Activated naive CD4-positive, alpha-beta T cell treated with Interleukin-2 at 50 U/mL for 16 hours (primary cell): ENCODE measurements around the gene PDRG1.
"Not testable (repeated sequence)": the region's sequence is repeated elsewhere in the genome, so short reads cannot be mapped to it uniquely, and the experiment has no call there.

ENCODE experiments used
- DNase-seq: peaks from one replicate; pipeline ENCODE4 v3.0.0-alpha.2; 2020

Gene PDRG1

DNA sequence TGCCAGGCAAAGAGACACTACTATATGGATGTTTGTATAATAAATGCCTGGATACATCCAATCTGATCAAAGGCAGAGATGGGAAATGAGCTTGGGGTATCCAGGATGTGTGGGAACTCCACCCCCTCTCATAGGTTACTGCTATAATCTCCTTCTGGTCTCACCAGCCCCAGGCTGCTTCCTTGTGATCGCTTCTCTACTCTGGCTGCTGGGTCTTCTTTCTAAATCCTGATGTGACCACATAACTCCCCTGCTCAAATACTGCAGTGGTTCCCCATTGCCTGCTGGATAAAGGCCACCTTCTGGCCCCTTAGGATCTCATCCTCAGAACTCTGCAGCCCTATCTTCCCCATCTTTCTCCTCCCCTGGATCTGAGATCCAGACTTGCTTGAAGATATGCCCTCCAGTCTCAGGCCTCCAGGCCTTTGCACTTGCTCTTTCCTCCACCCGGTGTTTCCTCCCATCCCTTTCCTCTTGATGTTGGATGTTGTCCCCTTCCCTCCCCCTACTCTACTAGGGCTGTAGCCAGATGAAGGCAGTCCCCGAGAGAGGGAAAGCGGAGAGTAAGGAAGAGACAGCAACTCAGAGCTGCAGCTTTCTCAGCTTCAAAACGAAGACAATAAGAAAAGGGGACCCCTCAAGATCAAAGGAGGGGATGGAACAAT is 15.3 kb upstream of the PDRG1 start:
- DNase-seq = no peak

DNA sequence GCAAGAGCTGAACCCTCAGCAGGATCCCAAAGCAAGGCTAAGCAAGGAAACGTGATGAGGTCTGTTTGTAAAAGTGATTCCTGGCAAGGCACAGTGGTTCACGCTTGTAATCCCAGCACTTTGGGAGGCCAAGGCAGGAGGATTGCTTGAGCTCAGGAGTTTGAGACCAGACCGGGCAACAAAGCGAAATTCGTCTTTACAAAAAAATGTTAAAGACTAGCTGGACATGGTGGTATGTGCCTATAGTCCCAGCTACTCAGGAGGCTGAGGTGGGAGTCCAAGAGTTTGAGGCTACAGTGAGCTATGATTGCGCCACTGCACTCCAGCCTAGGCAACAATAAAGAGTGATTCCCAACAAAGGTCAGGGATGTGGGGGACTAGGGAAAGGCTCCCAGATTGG is 12.0 kb upstream of the PDRG1 start:
- DNase-seq = no peak

DNA sequence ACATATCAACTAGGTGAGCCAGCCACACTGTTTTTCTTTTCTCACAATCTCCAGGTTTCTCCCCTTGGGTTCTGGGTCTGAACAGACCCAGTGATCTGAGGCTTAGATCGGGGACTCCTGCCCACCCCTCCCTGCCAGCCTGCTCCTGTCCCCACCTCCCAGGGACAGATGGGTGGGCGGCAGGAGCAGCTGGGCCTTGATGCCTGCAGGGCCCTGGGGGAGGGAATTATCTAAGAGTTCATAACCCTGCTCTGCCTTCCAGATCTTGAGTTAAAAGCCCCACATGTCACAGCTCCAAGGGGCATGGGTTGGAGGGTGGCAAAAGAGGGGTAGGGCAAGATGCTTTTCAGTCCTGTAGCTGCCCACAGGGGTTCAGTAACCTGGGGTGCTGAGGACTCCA is 10.9 kb upstream of the PDRG1 start:
- no peak for DNase-seq

DNA sequence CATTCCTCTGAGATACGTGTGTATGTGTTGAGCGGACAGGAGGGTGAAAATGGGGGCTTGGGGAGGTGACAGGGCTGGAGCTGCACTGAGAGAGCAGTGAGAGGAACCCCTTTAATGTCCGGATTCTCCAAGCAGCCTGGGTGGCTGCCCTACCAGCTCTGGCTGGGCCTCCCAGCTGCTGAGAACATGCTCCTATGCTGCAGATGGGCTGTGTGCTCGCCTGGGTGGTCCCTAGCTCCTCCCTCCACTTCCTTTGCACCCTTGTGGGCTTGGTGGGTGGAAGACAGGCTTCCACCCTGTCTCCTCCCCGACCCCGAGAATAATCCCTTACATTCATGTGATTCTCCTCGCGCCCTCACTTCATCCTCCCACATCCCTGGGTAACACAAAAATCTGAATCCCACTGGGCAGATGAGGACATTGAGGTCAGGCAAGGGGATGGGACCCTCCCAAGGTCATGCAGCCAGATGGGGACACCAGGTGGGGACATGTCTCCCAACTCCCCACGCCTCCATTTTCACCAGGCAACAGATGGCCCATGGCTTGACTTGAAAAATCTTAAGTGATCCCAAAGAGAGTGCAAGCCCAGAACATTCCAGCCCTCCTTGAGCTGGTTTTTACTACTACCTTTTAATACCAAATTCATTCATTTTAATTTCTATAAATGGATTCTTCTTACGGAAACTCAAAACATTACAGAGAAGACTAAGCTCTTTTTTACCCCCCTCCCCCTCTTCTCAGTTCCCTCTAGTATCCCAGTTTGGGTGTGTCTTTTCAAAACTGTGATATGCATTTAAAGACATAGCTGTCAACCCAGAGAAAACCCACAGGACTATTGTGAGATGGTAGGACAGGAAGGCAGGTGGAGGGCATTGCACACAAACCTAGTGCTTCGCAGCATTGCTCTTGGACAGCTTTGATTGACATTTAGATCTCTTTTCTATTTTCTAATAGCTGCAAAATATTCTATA is 5.0 kb upstream of the PDRG1 start:
- DNase-seq = no peak

DNA sequence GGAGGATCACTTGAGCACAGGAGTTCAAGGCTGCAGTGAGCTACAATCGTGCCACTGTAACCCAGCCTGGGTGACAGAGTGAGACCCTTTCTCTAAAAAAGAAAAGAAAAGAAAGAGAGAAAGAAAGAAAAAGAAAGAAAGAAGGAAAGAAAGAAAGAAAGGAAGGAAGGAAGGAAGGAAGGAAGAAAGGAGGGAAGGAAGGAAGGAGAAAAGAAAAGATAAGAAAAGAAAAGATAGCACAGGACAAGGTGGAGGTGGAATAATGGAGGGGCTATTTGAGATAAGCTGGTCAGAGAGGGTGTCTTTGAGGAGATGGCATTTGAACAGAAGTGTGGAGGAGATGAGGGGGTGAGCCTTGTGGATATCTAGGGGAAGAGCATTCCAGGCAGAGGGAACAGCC is 2.7 kb upstream of the PDRG1 start:
- DNase-seq = no peak

DNA sequence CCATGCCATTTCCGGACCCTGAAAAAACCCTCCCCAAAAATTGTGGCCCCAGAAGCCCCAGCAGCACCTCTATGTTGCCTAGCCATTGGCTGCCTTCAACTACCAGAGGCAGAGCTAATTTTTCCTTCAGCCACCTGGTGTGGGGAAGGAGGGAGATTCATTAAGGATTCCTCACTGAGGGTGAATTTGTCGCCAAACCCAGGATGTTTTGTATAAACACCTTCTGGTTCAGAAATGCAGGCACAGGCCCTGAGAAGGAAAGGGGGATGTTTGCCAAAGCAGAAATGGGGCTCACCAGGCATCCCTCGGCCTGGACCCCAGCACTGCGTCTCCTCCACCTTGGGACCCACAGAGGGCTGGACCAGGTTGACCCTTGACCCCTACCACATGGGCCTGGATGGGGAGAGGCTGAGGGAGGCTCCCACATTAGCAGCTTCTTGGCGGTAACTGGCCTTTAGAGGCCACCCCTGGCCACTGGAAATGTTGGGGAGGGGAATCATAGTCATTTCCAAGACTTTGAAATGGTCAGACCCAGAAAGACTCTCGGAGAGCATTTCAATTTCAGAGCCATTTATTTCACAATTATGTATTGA is 1.8 kb upstream of the PDRG1 start:
- no peak for DNase-seq

DNA sequence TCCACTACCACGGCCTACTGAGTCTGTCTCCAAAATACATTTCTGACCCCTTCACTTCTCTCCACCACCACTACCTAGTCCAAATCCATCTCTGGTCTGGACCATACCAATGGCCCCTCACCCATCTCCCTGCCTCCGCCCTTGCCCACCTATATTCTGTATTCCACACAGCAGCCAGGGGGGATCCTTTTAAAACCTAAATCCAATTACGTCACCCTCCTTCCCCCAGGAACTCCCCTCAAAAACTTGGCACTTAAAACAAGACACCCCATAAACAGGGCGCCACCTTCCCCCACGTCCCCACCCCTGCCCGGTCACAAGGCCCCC is 680 bp downstream of the PDRG1 start:
- no peak for DNase-seq

DNA sequence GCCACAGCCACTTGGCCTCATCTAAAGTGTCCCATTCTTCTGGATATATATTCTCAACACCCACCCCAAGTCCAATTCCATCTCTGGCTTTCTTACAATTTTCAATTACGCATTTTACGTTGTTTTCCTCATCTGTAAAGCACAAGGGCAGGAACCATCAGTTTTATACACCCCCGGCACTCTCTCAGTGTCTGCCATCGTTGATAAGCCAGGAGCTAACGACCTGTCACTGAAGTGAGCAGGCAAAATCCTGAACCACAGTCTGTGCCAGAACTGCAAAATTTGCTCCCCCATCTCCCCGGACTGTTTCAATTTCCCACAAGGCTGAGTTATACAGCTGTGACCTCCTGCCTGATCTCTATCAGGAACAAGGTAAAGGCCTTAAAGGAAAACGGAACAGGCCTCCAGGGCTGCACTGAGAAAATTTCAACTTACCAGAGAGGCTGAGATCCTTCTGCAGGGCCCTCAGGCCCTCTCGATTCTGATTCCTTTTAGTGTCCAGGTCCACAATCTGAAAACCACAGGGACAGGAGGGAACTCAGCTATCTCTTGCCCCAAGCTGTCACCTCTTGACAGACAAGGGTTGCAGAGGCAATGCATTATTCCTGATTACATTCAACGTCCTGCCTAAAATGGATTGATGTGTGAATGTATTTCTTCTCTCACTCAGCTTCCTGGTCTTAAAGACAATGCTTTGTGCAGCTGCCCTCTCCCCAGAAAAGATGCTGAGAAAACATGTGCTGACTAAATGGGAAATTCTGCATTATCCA is 1.8 kb downstream of the PDRG1 start:
- DNase-seq = no peak

DNA sequence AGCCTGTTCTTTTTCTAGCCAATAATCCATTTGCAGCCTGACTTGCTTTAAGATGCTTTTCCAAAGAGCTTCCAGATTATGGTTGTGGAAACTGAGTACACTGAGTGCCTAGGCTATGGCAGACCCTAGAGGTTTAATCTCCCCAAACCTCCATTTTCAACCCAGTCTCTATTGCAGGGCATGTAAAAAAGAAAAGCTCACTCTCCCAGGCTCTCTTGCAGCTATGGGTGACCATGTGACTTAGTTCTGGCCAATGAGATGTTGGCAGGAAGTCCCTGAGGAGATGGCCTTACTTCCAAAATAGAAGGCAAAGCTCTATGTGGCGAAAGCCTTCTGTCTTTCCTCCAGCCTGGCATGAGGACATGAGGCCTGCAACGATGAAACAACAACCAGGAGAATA is 3.8 kb downstream of the PDRG1 start:
- no peak for DNase-seq

DNA sequence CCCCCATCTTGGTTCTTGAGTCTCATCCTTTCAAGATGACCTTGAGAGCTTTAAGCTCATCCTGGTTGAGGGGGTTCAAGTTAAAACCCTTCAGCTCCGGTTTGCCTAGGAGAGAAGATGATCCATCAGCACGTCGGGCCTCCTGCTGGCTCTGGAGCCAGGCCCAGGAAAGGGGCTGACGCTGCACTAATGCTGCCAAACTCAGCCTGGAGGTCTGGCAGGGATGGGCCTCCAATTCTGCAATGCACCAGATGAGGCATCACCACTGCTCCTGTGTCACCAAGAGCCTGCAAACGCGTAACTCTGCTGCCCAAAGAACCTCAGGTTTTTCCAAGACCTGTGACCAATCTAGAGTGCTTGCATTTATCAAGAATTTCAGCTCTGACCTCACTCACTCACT is 6.1 kb downstream of the PDRG1 start:
- no peak for DNase-seq

DNA sequence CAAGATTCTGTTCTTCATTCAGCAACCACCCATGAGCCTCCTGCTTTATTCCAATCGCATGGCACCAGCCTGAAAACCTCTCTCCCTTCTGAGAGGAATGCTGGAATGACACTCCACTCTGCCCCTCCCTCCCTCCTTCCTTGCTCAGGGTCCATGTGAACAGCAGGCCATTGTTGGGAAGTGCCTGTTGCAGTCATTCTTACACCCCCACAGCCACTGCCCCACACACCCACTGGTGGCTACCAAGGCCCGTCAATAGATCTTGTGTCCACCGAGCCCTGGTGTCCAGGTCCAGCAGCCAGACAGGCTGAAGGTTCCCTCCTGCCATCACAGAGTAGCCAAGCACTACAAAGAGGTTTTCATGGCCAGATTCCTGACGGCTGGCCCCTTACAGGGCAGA is 6.5 kb downstream of the PDRG1 start:
- no peak for DNase-seq

DNA sequence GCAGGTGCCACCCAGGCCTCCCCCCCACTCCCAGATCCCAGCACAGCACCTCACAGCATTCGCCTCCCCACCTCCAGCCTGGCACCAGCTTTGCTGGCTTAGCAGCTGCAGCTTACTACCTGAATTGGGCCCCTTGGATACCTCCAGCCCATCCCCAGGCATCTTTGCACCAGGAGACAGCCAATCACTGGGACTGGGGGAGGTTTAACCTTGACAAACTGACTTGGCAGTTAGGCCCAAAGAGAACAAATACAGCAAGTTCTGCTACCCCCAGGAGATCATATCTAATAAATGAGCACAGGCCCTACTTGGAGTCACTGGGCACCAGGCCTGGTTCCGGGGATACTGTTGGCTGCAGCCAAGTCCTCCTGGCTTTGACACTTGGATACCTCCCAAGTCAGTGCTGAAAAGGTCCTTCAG is 8.8 kb downstream of the PDRG1 start:
- no peak for DNase-seq

DNA sequence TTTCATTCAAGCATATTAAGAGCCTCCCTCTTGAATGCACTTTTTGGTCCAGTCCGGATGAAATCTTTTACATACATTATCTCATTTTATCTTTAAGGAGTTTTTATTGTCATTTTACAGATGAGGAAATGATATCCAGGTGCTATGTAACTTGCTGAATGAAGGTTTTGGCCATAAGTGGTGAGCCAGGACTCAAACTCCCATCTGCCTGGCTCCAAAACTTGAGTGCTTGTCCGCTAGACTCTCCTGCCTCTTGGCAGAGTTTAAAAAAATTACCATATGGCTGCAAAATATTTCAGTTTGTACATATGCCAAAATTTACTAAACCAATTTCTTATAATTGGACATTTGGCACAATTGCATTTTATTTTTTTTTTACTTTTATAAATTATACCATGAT is 12.2 kb downstream of the PDRG1 start:
- DNase-seq = no peak

DNA sequence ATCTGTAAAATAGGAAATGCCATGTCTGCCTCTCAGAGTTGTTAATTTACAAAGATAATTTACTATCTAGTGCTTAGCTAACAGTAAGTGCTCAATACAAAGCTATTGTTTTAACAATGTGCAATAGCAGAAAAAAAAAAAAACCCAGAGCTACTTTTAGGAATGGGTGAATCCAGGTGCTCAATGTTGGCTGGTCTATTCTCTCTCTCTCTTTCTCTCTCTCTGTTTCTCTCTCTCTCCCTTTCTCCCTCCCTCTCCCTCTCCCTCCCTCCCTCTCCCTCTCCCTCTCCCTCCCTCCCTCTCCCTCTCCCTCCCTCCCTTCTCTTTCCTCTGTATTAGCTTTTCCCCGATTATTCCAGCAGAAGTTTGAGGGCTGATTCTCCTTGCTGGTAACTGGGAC is 14.0 kb downstream of the PDRG1 start:
- no peak for DNase-seq

DNA sequence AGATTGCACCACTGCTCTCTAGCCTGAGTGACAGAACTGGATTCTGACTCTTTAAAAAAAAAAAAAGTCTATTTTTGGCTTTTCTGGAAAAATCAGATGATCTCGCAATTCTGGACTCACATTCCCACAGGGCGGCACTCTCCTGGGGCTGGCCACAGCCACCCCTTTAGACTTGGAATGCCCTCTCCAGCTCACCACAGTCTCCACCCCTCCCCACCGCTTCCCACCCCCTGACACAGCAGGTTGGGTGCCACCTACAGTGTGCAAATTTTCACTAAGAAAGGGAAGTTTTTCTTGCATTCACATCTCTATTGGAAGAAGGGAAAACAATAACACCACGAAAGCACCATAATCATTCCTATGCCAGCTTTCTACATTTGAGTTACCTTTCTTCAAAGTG is 15.4 kb downstream of the PDRG1 start:
- no peak for DNase-seq

DNA sequence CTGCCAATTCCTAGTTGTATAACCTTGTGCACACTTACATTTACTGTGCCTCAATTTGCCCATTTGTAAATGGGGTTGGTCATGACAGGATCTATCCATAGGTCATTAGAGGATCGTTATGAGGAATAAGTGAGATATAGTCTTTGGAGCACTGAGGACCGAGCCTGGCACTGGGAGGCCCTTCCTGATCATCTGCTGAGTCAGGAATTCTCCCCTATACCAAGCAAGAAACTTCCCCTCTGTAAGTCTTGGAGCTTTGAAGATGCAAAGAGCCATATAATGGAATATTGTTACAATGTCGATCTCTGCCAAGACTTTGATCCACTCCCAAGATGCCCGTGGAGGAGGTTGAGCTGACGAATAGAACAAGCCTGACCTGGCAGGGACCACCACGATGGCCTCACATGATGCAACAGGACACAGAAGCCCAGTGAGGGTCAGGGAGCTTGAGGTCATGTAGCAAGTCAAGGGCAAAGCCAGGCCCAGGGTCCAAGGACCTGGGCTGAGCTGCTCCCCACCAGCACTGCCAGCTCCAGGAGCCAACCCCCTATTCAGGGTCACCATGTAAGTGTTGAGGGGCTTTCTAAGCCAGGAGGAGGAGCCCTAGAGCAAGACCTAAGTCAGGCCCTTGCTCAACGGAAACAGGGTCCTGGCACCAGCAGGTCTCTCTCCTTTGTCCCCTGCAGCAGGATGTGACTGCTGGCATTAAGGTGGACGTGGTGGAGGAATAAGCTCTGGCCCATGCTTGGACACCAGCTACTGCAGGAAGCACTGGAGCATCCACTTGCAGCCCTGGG is 16.7 kb downstream of the PDRG1 start:
- DNase-seq = no peak

DNA sequence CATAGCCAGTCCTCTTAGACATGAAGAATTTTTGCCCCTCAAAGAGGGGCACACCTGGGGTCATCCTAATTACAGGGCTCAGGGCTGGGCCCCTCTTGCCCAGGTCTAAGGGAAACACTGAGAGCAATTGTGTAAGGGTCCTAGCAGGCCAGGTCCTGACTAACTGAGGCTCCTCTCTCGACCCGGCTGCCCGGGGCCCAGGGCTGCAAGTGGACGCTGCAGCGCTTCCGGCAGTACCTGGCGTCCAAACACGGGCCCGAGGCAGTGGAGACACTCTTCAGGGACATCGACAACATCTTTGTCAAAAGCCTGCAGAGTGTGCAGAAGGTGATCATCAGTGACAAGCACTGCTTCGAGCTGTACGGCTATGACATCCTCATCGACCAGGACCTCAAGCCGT is 17.4 kb downstream of the PDRG1 start:
- DNase-seq = no peak

DNA sequence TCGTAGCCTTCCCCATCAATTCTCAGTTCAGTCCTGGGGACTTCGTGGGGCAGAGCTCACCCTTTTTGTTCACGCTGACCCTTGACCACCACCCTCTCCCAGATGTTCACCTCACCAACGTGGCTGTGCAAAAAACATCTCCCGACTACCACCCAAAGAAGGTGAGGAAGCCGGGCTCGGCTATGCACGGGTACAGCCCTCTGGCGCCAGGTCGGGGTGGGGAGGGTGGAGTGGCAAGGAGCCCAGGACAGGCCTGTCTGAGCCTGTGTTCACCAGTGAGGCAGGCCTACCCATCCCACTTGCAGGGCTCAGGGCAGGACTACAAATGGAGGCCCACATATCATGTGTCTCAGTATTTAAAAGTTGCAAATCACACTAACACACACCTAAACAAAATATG is 18.1 kb downstream of the PDRG1 start:
- no peak for DNase-seq

DNA sequence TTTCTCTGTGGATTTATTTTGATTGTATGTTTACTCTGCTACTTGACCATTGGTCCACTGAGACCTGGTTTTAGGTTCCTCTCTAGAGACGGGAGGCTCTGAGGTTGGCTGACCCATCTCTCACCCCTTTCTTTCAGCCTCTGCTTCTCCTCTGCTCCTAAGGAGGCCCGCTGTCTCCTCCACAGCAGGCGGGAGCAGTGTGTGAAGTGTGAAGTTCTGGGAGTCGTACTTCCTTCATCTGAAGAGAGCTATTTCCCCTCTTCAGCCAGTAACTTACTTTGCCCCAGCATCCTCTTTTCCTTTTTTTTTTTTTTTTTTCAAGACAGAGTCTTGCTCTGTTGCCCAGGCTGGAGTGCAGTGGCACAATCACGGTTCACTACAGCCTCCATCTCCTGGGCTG is 21.1 kb downstream of the PDRG1 start:
- DNase-seq = no peak

DNA sequence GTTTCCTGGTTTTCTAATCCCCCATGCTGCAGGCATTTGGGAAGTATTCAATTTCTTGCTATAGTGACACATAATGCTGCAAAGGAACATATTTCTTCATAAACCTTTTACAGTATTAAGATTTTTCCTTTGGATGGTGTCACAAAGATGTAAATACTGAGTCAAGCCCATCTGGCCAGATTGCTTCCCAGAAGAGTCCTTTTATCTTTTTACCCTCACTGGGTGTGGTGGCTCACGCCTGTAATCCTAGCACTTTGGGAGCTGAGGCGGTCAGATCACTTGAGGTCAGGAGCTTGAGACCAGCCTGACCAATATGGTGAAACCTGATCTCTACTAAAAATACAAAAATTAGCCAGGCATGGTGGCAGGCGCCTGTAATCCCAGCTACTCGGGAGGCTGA is 22.2 kb downstream of the PDRG1 start:
- DNase-seq = not testable (repeated sequence)

DNA sequence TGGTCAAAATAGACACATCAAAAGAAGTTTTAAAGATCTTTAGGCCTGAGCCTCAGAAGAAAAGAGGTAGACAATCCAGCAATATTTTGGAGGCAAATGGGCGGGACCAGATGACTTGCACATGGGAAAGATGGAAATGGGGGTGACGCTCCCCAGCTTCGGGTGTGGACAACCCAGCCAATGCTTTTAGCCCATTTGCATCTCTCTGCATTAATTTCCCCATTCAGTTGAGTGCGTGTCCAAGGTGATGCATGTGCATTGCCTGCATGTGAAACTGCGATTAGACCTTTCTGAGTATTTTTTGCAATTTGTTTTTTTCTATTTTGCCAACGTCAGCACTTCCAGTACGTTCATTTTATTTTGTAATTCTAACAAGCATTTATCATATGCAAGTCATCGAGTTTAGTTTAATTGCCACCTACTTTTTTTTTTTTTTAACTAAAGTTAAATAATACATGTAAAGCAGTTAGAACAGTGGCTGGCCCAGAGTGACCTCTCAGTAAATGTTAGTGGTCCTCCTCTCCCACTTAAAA is 24.2 kb downstream of the PDRG1 start:
- no peak for DNase-seq

DNA sequence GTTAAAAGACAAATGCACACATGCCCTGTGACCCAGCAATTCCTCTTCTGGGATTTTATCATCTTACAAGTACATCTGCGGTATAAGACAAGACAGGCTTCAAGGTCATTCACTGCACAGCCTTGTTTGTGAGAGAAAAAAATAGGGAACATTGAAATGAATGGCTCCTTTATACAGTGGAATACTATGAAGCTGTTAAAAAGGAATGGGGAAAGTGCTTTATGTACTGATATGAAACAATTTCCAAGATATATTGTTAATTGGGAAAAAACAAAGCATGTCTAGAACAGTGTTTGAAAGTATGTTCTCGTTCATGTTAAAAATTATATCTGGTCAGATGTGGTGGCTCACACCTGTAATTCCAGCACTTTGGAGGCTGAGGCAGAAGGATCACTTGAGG is 25.4 kb downstream of the PDRG1 start:
- DNase-seq = no peak
